NCI-H82 treated with DMSO at 0.1 percent for 48 hours (cell line): ENCODE results near the gene FRMD1.

Source experiments
- DNase-seq: peaks from one replicate; lab custom pipeline; 2025; ENCODE audit not compliant: unreplicated experiment; lab: John Stamatoyannopoulos, UW

Gene FRMD1

GRCh38 chr6:168056892-168057527 is 22.0 kb downstream of the FRMD1 start:
- DNase-seq: no peak

DNA sequence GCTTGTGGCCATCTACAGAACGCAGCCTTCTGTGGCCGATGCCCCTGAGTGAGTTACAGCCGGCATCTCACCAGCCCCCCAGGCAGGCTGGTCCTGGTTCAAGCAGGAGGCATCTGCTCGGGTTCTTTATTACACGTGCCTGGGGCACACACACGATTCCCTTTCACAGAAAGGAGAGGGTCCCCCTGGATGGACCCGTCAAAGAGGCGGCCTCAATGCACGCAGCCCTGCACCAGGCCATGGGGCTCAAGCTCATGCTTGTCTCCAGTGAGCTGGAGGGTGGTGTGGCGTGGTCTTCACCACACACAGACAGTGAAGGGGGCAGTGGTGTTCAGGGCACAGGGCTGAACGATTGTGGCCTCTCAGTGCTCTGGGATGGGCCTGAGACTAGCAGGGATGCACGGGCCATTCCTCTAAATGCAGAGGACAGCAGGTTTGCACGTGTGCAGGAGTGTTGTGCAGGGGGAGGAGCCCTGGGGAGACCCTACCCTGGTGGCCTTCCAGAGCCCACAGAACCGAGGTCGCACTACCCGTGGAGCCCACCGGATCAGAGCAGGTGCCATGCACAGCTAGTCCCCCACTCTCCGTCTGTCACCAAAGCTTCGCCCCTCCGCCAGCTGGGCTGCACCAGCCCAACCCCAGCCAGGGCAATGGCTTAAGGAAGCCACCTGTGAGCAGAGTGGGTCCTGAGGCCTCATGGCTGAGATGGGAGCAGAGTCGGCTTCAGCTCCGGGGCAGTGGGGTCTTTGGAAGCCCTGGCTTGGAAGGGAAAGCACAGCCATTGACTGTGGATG is 23.1 kb downstream of the FRMD1 start:
- no peak for DNase-seq

GRCh38 chr6:168054765-168055560 is 24.0 kb downstream of the FRMD1 start:
- DNase-seq: no peak

GRCh38 chr6:168053957-168054471 is 25.0 kb downstream of the FRMD1 start:
- DNase-seq: no peak

- DNase-seq: no peak
Observed at GRCh38 chr6:168053086-168053956, 25.7 kb downstream of the FRMD1 start.

- DNase-seq: no peak
Observed at GRCh38 chr6:168052291-168052891, 26.6 kb downstream of the FRMD1 start.

DNA sequence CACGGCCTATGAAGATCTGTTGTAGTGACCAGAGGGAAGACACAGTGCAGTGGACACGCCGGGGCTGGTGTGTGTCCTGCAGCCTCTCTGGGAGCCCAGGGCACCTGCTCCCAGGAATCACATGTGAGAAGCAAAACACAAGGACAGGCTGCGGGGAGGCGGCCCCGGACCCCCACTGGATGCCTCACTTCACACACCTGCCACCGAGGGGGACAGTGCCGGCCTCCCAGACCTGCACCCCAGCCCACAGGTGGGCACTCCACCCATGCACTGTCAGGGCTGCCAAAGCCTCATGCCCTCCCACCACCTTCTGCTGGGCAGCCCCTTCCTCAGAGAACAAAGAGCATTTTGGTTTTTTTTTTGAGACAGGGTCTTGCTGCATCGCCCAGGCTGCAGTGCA is 27.4 kb downstream of the FRMD1 start:
- no peak for DNase-seq

- no peak for DNase-seq
Observed at GRCh38 chr6:168050881-168051586, 28.0 kb downstream of the FRMD1 start.

DNA sequence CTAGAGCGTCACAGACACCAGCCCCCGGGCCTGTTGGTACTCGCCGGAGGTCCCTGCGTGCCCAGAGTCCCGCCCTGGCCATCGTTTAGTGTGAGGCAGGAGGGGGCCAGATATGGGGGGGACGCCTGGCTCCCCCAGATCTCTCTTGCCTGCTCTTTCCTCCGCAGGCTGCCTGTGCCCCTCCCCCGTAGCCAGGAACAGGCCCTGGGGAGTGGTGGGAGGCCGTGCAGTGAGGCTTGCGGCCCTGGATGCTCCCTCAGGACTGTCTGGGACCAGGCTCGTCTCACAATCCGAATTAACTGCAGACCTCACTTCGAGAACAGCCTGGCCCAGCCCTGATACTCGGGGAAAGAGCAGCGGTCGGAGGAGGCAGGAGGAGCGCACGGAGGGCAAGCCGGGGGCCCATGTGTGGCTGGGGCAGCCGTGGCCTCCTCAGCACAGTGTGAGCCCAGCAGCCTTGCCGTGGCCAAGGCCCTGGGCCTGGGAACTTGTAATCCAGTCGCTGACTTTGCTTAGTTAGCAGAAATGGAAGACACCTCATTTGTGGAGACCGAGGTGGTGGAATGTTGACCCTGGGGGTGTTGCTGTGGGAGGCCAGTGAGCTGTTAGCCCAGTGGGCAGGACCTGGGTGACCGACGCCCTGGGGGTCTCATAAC is 28.7 kb downstream of the FRMD1 start:
- no peak for DNase-seq

- DNase-seq: no peak
Observed at GRCh38 chr6:168049706-168050224, 29.2 kb downstream of the FRMD1 start.

- DNase-seq: no peak
Observed at GRCh38 chr6:168049277-168049676, 29.7 kb downstream of the FRMD1 start.

DNA sequence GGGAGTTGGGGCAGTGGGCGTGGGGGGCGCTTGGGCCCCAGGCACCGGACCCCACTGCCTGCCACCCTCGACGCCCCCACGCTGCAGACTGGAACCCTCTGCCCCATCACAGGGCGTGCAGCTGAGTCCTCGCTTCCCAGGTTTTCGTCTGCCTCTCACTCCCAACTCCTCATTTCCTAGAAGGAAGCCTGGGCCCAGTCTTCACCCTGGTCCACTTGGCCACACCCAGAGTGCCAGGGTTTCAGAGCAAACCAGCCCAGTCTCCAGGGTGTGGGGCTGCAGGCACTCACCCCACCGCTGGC is 30.3 kb downstream of the FRMD1 start:
- DNase-seq: no peak

DNA sequence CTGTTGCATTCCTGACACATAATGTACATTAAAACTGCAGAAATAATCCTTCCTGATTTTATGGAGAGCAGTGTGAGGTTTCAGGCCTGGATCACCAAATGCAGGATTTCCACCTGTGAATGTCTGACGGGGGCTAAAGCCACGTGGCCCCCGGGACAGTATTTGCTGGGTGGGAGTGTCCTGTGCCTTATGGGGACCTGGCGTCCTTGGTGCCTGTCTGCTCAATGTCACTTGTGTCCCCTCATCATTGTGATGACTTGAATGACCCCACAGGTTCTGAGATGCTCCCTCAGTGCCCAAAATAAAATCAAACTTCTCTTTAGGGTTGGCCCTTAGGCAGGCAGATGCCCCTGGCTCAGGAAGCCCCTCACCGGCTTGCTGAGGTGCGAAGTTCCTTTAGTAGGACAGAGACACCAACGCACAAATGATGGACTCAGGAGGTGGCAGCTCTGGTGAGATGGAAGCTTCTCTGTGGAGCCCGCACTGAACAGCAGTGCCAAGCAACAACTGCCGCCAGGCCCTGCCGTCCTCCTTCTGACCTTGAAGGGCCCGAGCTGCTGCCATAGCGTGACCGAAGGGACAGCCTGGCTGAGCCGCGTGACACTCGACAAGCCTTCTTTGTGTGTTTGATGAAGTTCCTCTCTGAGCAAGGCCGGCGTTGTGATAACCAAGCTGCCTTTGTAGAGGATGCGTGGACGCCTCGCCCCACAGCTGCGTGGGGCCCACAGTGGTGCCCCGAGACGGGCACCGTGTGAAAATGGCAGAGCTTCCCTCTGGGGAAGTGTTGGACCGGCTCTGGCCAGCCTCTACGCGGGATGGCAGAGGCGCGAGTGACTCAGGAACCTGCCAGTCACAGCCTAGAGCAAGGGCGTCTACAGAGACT is 30.9 kb downstream of the FRMD1 start:
- no peak for DNase-seq

- no peak for DNase-seq
Observed at GRCh38 chr6:168046696-168047095, 32.3 kb downstream of the FRMD1 start.

- no peak for DNase-seq
Observed at GRCh38 chr6:168045706-168046620, 33.0 kb downstream of the FRMD1 start.

- DNase-seq: no peak
Observed at GRCh38 chr6:168045141-168045691, 33.8 kb downstream of the FRMD1 start.
